ENCODE measurements around the gene CYP3A4.

CYP3A4 gene

GRCh38 chr7:99720800-99721595 is 63.0 kb downstream of the CYP3A4 start:
- H3K4me1 Mint-ChIP-seq, result no peaks in the 10 kb centered on the region
- no peak for DNase-seq
- no peak overlapping the region for H3K4me3 Mint-ChIP-seq
- no peak overlapping the region for H3K27ac Mint-ChIP-seq
- H3K36me3 Mint-ChIP-seq (ENCODE audit: low read depth), result no peaks in the 10 kb centered on the region
- H3K9me3 Mint-ChIP-seq, result peaks cover 3% of the 10 kb centered on the region
- no peak for TF ChIP-seq CTCF (IDR thresholded peaks at IDR 0.05)
- H3K27me3 Mint-ChIP-seq (ENCODE audit: low read depth, poor library complexity), result peaks cover 16% of the 10 kb centered on the region

GRCh38 chr7:99719996-99720769 is 63.8 kb downstream of the CYP3A4 start:
- Mint-ChIP-seq H3K36me3 (ENCODE audit: low read depth) (no peaks in the 10 kb centered on the region), H3K27ac (no peak overlapping the region), H3K4me1 (no peaks in the 10 kb centered on the region), H3K9me3 (peaks cover 4% of the 10 kb centered on the region), H3K4me3 (no peak overlapping the region), H3K27me3 (ENCODE audit: low read depth, poor library complexity) (peaks cover 20% of the 10 kb centered on the region)
- TF ChIP-seq CTCF (IDR thresholded peaks at IDR 0.05), result no peak
- DNase-seq, result no peak

- peaks cover 8% of the 10 kb centered on the region for H3K9me3 Mint-ChIP-seq
- no peaks in the 10 kb centered on the region for H3K4me1 Mint-ChIP-seq
- no peak overlapping the region for H3K4me3 Mint-ChIP-seq
- no peak for TF ChIP-seq CTCF (IDR thresholded peaks at IDR 0.05)
- H3K27ac Mint-ChIP-seq, result no peak overlapping the region
- DNase-seq, result no peak
- no peaks in the 10 kb centered on the region for H3K36me3 Mint-ChIP-seq (ENCODE audit: low read depth)
- H3K27me3 Mint-ChIP-seq (ENCODE audit: low read depth, poor library complexity), result peaks cover 5% of the 10 kb centered on the region
Observed at GRCh38 chr7:99713995-99714570, 69.9 kb downstream of the CYP3A4 start.

- no peak for DNase-seq
- Mint-ChIP-seq H3K27me3 (ENCODE audit: low read depth, poor library complexity) (peaks cover 8% of the 10 kb centered on the region), H3K4me1 (no peaks in the 10 kb centered on the region), H3K9me3 (peaks cover 2% of the 10 kb centered on the region), H3K4me3 (no peak overlapping the region), H3K27ac (no peak overlapping the region), H3K36me3 (ENCODE audit: low read depth) (no peaks in the 10 kb centered on the region)
- no peak for TF ChIP-seq CTCF (IDR thresholded peaks at IDR 0.05)
Observed at GRCh38 chr7:99709838-99710578, 74.0 kb downstream of the CYP3A4 start.

GRCh38 chr7:99709260-99709659 is 74.7 kb downstream of the CYP3A4 start:
- H3K27ac Mint-ChIP-seq, result no peak overlapping the region
- H3K4me1 Mint-ChIP-seq, result no peaks in the 10 kb centered on the region
- H3K36me3 Mint-ChIP-seq (ENCODE audit: low read depth), result no peaks in the 10 kb centered on the region
- no peak overlapping the region for H3K4me3 Mint-ChIP-seq
- H3K27me3 Mint-ChIP-seq (ENCODE audit: low read depth, poor library complexity), result peaks cover 8% of the 10 kb centered on the region
- H3K9me3 Mint-ChIP-seq, result no peaks in the 10 kb centered on the region
- DNase-seq, result no peak
- no peak for TF ChIP-seq CTCF (IDR thresholded peaks at IDR 0.05)
